CD14-positive monocyte (primary cell): ENCODE data around the gene DNLZ. TPM values are rescaled to one million over a fixed set of nuclear protein-coding genes. Genes with fewer than 3 reads are reported as not detected.

Source experiments
- DNase-seq, 3 donors: peaks; one replicate each; pipeline ENCODE4 v3.0.0-alpha.2; 2011 to 2022
- H2AFZ ChIP-seq: 2 replicates; pipeline ENCODE4 v1.6.0; 2012; ENCODE audit warnings: mild to moderate bottlenecking, low read depth, low read length, inconsistent platforms; ENCODE audit not compliant: insufficient read depth, poor library complexity, severe bottlenecking
- H3K27ac ChIP-seq, 2 donors: 1 replicate in 1 of 2; 2 replicates in 1 of 2; pipeline ENCODE4 v1.5.1; 2012 to 2013; ENCODE audit warnings: low read length in 2 of 2, control low read depth in 1 of 2, inconsistent platforms in 1 of 2, low read depth in 1 of 2, mild to moderate bottlenecking in 1 of 2
- H3K27me3 ChIP-seq, 2 donors: one replicate each; pipeline versions ENCODE4 v1.6.0 to v1.6.1; 2011 to 2013; ENCODE audit warnings: low read length in 2 of 2; ENCODE audit not compliant: control insufficient read depth in 2 of 2, insufficient read depth in 2 of 2
- H3K36me3 ChIP-seq, 2 donors: replicated peaks in 1 of 2; 1 replicate in 1 of 2; 2 replicates in 1 of 2; pipeline versions ENCODE4 v1.5.1 to v1.6.1; 2012 to 2013; ENCODE audit warnings: low read length in 2 of 2, control low read depth in 1 of 2, inconsistent platforms in 1 of 2, mild to moderate bottlenecking in 1 of 2; ENCODE audit not compliant: insufficient read depth in 2 of 2, control insufficient read depth in 1 of 2
- H3K4me1 ChIP-seq, 2 donors: 1 replicate in 1 of 2; 2 replicates in 1 of 2; pipeline versions ENCODE4 v1.5.1 to v1.6.1; 2012 to 2013; ENCODE audit warnings: low read length in 2 of 2, control low read depth in 1 of 2, inconsistent platforms in 1 of 2, mild to moderate bottlenecking in 1 of 2, moderate library complexity in 1 of 2; ENCODE audit not compliant: insufficient read depth in 2 of 2, control insufficient read depth in 1 of 2
- H3K4me2 ChIP-seq: replicated peaks from 2 replicates; pipeline ENCODE3; 2012; ENCODE audit warnings: low read length, moderate library complexity, mild to moderate bottlenecking; ENCODE audit not compliant: poor library complexity, severe bottlenecking; ENCODE audit errors: extremely low read depth
- H3K4me3 ChIP-seq, 3 experiments: fragments of 200-600 bp in 1 of 3; sonication (generic) in 1 of 3; replicated peaks in 1 of 3; 1 replicate in 2 of 3; 2 replicates in 1 of 3; pipeline ENCODE4 v1.5.1; 2011 to 2013; ENCODE audit warnings: low read length in 3 of 3, mild to moderate bottlenecking in 3 of 3, control low read depth in 2 of 3, low read depth in 2 of 3, inconsistent platforms in 1 of 3, moderate library complexity in 1 of 3
- H3K79me2 ChIP-seq: 2 replicates; pipeline ENCODE4 v1.6.0; 2012; ENCODE audit warnings: mild to moderate bottlenecking, control low read depth, inconsistent platforms, low read length, moderate library complexity; ENCODE audit not compliant: insufficient read depth
- H3K9ac ChIP-seq: 2 replicates; pipeline ENCODE4 v1.6.0; 2017; ENCODE audit warnings: low read length, mild to moderate bottlenecking; ENCODE audit not compliant: insufficient read depth, poor library complexity, severe bottlenecking
- H3K9me3 ChIP-seq, 2 donors: replicated peaks in 1 of 2; 1 replicate in 1 of 2; 2 replicates in 1 of 2; pipeline versions ENCODE4 v1.5.1 to v1.6.1; 2012 to 2013; ENCODE audit warnings: low read length in 2 of 2, control low read depth in 1 of 2; ENCODE audit not compliant: control insufficient read depth in 1 of 2, insufficient read depth in 1 of 2
- H4K20me1 ChIP-seq: 2 replicates; pipeline ENCODE4 v1.6.0; 2012; ENCODE audit warnings: mild to moderate bottlenecking, low read length, control low read depth, moderate library complexity; ENCODE audit not compliant: insufficient read depth
- H3K27ac Mint-ChIP-seq, 7 donors: one replicate each; pipeline ENCODE4 v1.8.0; 2020; ENCODE audit warnings: mild to moderate bottlenecking in 7 of 7, mixed read lengths in 7 of 7, moderate library complexity in 6 of 7, inconsistent platforms in 2 of 7
- H3K27me3 Mint-ChIP-seq, 3 donors: one replicate each; pipeline ENCODE4 v1.8.0; 2021 to 2022; ENCODE audit warnings: low read depth in 3 of 3, mild to moderate bottlenecking in 3 of 3, mixed read lengths in 3 of 3, moderate library complexity in 3 of 3, inconsistent platforms in 1 of 3
- H3K36me3 Mint-ChIP-seq, 2 donors: one replicate each; pipeline ENCODE4 v1.8.0; 2020; ENCODE audit warnings: mixed read lengths in 2 of 2, inconsistent platforms in 1 of 2, mild to moderate bottlenecking in 1 of 2
- H3K4me1 Mint-ChIP-seq: one replicate; pipeline ENCODE4 v1.8.0; 2020; ENCODE audit warnings: mild to moderate bottlenecking, mixed read lengths
- H3K4me3 Mint-ChIP-seq, 2 donors: one replicate each; pipeline ENCODE4 v1.8.0; 2020; ENCODE audit warnings: mild to moderate bottlenecking in 2 of 2, mixed read lengths in 2 of 2, moderate library complexity in 1 of 2
- H3K9me3 Mint-ChIP-seq, 7 donors: one replicate each; pipeline ENCODE4 v1.8.0; 2020 to 2022; ENCODE audit warnings: mixed read lengths in 7 of 7, mild to moderate bottlenecking in 6 of 7, moderate library complexity in 6 of 7, inconsistent platforms in 2 of 7
- WGBS: methylation state at CpG from one replicate; pipeline ENCODE4 v1.1.5; 2013; ENCODE audit warnings: missing lambda C conversion rate; ENCODE audit not compliant: insufficient coverage; 5-methylcytosine and 5-hydroxymethylcytosine counted together
- intact Hi-C, 2 donors: fragments of 100-400 bp; cut with micrococcal nuclease; formaldehyde crosslinking; loops; one replicate each; pipeline versions ENCODE4 v1.15.0 to v1.15.1; 2023
- polyA plus RNA-seq, 3 donors: library from polyadenylated mRNA; depleted of rRNA in 1 of 3; unstranded in 2 of 3; stranded (reverse) in 1 of 3; fragments of 300-500 nt in 2 of 3; fragments of >200 nt in 1 of 3; fragmentation: Illumina TruSeq in 2 of 3; gene quantifications; 1 replicate in 2 of 3; 2 replicates in 1 of 3; pipeline ENCODE4 v1.2.3, GENCODE V29; 2012 to 2021
- TF ChIP-seq, protein P1 (sequence below): fragments of 200-600 bp; IDR thresholded peaks from one replicate; pipeline ENCODE4 v1.8.0; 2022; ENCODE audit warnings: antibody characterized with exemption, mild to moderate bottlenecking

Gene DNLZ
- polyA plus RNA-seq, 3 donors: 5.1 to 20.5 (median 10.5) TPM

DNA sequence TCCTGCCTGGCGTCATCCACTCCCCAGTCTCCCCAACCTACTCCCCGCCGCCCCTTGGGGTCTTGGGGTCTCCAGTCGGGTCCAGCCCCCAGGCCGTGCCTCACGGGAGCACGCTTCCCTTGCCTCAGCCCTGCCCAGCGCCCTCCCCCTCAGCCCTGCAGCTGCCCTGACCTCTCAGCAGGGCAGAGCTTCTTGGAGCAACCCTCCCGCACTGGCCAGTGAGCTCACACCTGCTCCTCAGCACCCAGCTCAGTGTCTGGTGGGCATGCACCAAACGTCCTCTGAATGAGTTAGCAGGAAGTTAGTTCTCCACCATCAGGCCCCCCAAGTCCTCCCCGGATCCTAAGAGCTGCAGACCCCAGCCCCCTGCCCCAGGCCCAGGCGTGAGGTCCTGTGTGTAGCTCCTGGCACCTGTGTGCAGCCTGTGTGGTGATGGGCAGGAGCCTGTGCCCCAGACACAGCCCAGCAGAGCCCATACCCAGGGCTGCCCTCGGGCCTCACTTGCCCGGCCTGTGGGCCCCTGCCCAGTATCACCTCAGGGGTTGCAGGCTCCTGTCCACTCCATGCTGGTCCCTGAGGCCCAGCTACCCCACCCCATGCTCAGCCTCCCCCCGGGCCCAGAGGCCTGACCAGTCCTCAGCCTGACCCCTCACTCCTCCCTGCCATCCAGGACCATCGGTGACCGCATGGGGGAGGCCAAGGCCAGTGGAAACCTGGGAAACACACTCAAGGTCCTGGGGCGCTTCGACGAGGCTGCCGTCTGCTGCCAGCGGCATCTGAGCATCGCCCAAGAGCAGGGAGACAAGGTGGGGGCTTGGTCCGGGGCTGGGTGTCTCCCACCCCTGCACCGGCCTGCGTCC, 28.0 kb downstream of the DNLZ start:
- Histone ChIP-seq H3K36me3 (no peaks in the 10 kb centered on the region), H2AFZ (no peak overlapping the region), H3K4me3 (no peak overlapping the region), H3K4me2 (no peak overlapping the region), H3K27ac (no peak overlapping the region), H3K4me1 (no peaks in the 10 kb centered on the region), H3K27me3 (no peaks in the 10 kb centered on the region), H3K9me3 (no peaks in the 10 kb centered on the region), H3K9ac (no peak overlapping the region), H3K79me2 (no peaks in the 10 kb centered on the region), H4K20me1 (no peaks in the 10 kb centered on the region)
- WGBS: 94% methylated on average over 19 of the region's 26 CpGs
- H3K4me3 Mint-ChIP-seq: no peak overlapping the region
- TF ChIP-seq, protein P1, sequence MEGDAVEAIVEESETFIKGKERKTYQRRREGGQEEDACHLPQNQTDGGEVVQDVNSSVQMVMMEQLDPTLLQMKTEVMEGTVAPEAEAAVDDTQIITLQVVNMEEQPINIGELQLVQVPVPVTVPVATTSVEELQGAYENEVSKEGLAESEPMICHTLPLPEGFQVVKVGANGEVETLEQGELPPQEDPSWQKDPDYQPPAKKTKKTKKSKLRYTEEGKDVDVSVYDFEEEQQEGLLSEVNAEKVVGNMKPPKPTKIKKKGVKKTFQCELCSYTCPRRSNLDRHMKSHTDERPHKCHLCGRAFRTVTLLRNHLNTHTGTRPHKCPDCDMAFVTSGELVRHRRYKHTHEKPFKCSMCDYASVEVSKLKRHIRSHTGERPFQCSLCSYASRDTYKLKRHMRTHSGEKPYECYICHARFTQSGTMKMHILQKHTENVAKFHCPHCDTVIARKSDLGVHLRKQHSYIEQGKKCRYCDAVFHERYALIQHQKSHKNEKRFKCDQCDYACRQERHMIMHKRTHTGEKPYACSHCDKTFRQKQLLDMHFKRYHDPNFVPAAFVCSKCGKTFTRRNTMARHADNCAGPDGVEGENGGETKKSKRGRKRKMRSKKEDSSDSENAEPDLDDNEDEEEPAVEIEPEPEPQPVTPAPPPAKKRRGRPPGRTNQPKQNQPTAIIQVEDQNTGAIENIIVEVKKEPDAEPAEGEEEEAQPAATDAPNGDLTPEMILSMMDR: no peak
- DNase-seq: no peak
- H3K4me1 Mint-ChIP-seq: no peaks in the 10 kb centered on the region
- intact Hi-C loops: no loop called here
- no peaks in the 10 kb centered on the region for H3K36me3 Mint-ChIP-seq
- peak overlapping the region in 1 of 7 donors; percentile 32 for H3K27ac Mint-ChIP-seq
- no peaks in the 10 kb centered on the region for H3K9me3 Mint-ChIP-seq
- no peaks in the 10 kb centered on the region for H3K27me3 Mint-ChIP-seq

DNA sequence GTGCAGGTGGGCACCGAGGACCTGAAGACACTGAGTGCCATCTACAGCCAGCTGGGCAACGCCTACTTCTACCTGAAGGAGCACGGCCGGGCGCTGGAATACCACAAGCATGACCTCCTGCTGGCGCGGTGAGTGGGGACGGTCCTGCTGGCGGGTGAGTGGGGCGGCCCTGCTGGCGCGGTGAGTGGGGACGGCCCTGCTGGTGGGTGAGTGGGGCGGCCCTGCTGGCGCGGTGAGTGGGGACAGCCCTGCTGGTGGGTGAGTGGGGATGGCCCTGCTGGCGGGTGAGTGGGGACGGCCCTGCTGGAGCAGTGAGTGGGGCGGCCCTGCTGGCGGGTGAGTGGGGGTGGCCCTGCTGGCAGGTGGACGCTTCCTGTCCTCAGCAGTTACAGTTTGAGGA, 29.0 kb downstream of the DNLZ start:
- H3K4me1 Mint-ChIP-seq: no peaks in the 10 kb centered on the region
- H3K27ac ChIP-seq: no peak overlapping the region
- no peak overlapping the region for H3K9ac ChIP-seq
- no peaks in the 10 kb centered on the region for H3K9me3 Mint-ChIP-seq
- DNase-seq: no peak
- no peak overlapping the region for H3K4me3 ChIP-seq
- H3K27me3 ChIP-seq: no peaks in the 10 kb centered on the region
- H3K4me1 ChIP-seq: no peaks in the 10 kb centered on the region
- TF ChIP-seq, protein P1: no peak
- H4K20me1 ChIP-seq: no peaks in the 10 kb centered on the region
- H3K4me3 Mint-ChIP-seq: no peak overlapping the region
- WGBS: 95% methylated on average over 16 of the region's 21 CpGs
- no peaks in the 10 kb centered on the region for H3K27me3 Mint-ChIP-seq
- intact Hi-C loops: no loop called here
- H3K9me3 ChIP-seq: no peaks in the 10 kb centered on the region
- no peaks in the 10 kb centered on the region for H3K79me2 ChIP-seq
- H3K36me3 ChIP-seq: no peaks in the 10 kb centered on the region
- no peak overlapping the region for H3K27ac Mint-ChIP-seq
- no peak overlapping the region for H3K4me2 ChIP-seq
- H3K36me3 Mint-ChIP-seq: no peaks in the 10 kb centered on the region
- no peak overlapping the region for H2AFZ ChIP-seq
